Measurements from ENCODE around the gene TSC22D2. TPM values are rescaled to one million over a fixed set of nuclear protein-coding genes. Genes with fewer than 3 reads are reported as not detected.

The TSC22D2 gene
- total RNA-seq, 1 donor from 2014 or later: 8.5 TPM

Other genes starting within 250 kb of the TSC22D2 start
- 120 TPM for gene SERP1, start 138.2 kb downstream of the TSC22D2 start, total RNA-seq
- 30.0 TPM for gene EIF2A, start 138.5 kb downstream of the TSC22D2 start, total RNA-seq
- gene SELENOT, start 195.0 kb downstream of the TSC22D2 start, total RNA-seq: 42.5 TPM